Gastroesophageal sphincter (tissue), 3 donors: ENCODE data around the gene PLXDC2.

Experiments
- EP300 ChIP-seq: sonication (generic); formaldehyde crosslinking; IDR thresholded peaks from one replicate; pipeline ENCODE4 v1.6.1; 2017; ENCODE audit warnings: antibody characterized with exemption, mild to moderate bottlenecking
- POLR2AphosphoS5 ChIP-seq: sonication (generic); formaldehyde crosslinking; IDR thresholded peaks from one replicate; pipeline ENCODE4 v1.6.1; 2017; ENCODE audit warnings: antibody characterized with exemption
- TF ChIP-seq, protein P1 (sequence below), 4 experiments: fragments of 200-600 bp in 2 of 4; fragments of 450-650 bp in 2 of 4; sonication (generic) in 1 of 4; IDR thresholded peaks; one replicate each; pipeline ENCODE4 v1.5.1; 2017 to 2019; ENCODE audit warnings: antibody characterized with exemption in 4 of 4, mild to moderate bottlenecking in 2 of 4, moderate library complexity in 2 of 4

DNA sequence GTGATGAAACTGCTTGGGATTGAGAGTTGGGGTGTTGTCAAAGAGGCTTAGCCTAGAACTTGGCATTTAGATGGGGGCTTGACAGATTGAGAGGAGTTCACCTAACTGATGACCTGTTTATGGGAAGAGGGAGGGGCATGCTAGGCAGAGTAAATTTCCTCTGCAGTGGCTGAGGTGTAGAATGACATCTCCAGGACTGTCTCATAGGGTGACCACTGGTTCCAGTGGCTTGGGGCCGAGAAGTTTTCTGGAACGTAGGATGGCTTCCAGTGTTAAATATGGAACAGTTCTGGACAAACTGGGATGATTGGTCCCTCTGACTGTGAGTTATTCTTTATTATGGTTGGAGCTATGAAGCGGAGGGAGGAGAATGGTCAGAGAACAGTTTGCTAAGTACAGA, 186.4 kb downstream of the PLXDC2 start:
- TF ChIP-seq, protein P1, sequence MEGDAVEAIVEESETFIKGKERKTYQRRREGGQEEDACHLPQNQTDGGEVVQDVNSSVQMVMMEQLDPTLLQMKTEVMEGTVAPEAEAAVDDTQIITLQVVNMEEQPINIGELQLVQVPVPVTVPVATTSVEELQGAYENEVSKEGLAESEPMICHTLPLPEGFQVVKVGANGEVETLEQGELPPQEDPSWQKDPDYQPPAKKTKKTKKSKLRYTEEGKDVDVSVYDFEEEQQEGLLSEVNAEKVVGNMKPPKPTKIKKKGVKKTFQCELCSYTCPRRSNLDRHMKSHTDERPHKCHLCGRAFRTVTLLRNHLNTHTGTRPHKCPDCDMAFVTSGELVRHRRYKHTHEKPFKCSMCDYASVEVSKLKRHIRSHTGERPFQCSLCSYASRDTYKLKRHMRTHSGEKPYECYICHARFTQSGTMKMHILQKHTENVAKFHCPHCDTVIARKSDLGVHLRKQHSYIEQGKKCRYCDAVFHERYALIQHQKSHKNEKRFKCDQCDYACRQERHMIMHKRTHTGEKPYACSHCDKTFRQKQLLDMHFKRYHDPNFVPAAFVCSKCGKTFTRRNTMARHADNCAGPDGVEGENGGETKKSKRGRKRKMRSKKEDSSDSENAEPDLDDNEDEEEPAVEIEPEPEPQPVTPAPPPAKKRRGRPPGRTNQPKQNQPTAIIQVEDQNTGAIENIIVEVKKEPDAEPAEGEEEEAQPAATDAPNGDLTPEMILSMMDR (IDR thresholded peaks at IDR 0.05): no peak
- TF ChIP-seq POLR2AphosphoS5 (no peak), EP300 (no peak)
